GM23338 (cell line): ENCODE results near the gene RAB36.

Experiments
- CREB1 ChIP-seq: fragments of 250-450 bp; sonication (Bioruptor Pico); IDR thresholded peaks from 2 replicates; pipeline ENCODE4 v1.5.0; 2020; ENCODE audit warnings: low read depth, mild to moderate bottlenecking, moderate library complexity
- CTCF ChIP-seq, 2 experiments: fragments of 200-600 bp in 1 of 2; sonication (generic) in 1 of 2; conservative IDR thresholded peaks; 2 replicates each; pipeline versions ENCODE4 v1.5.1 to v1.6.1; 2016 to 2017; ENCODE audit warnings: antibody characterized with exemption in 2 of 2, low read depth in 2 of 2, mild to moderate bottlenecking in 2 of 2, moderate library complexity in 1 of 2
- EZH2 ChIP-seq: fragments of 200-600 bp; sonication (generic); IDR thresholded peaks from one replicate; pipeline ENCODE4 v1.8.0; 2017; ENCODE audit warnings: antibody characterized with exemption, mild to moderate bottlenecking, low read depth; ENCODE audit not compliant: unreplicated experiment
- EZH2phosphoT487 ChIP-seq: fragments of 200-600 bp; sonication (generic); IDR thresholded peaks from one replicate; pipeline ENCODE4 v1.8.1; 2018; ENCODE audit warnings: antibody characterized with exemption; ENCODE audit not compliant: unreplicated experiment
- POLR2AphosphoS5 ChIP-seq: IDR thresholded peaks from 2 replicates; pipeline ENCODE4 v1.6.1; 2016; ENCODE audit warnings: antibody characterized with exemption, low read depth
- STAT1 ChIP-seq: IDR thresholded peaks from one replicate; pipeline ENCODE4 v1.6.1; 2016; ENCODE audit warnings: antibody characterized with exemption; ENCODE audit not compliant: unreplicated experiment
- ZNF331 ChIP-seq: fragments of 250-450 bp; sonication (Bioruptor Pico); IDR thresholded peaks from 2 replicates; pipeline ENCODE4 v1.5.0; 2020; ENCODE audit warnings: low read depth, mild to moderate bottlenecking, moderate library complexity

GRCh38 chr22:23202812-23203451, 57.7 kb downstream of the RAB36 start:
- TF ChIP-seq CTCF (conservative IDR thresholded peaks at IDR 0.05; ENCODE audit: low read depth in 2 of 2) (no peak), EZH2 (no peak), EZH2phosphoT487 (no peak), ZNF331 (CRISPR knock-in tag) (no peak), STAT1 (no peak), CREB1 (CRISPR knock-in tag) (no peak), POLR2AphosphoS5 (no peak)
